KBM-7 (cell line): Measurements from ENCODE around the gene OR11A1.

ENCODE experiments used
- DNase-seq: peaks from one replicate; pipeline ENCODE4 v3.0.0-alpha.2; 2015
- in situ Hi-C: fragments of 300-500 bp; cut with MboI; formaldehyde crosslinking; loops from 2 replicates; pipeline ENCODE4 v1.14.3; 2020; ENCODE audit warnings: low sequenced_read_pairs, low pct_unique_long_range_greater_than_20kb, mixed read lengths

OR11A1 gene

DNA sequence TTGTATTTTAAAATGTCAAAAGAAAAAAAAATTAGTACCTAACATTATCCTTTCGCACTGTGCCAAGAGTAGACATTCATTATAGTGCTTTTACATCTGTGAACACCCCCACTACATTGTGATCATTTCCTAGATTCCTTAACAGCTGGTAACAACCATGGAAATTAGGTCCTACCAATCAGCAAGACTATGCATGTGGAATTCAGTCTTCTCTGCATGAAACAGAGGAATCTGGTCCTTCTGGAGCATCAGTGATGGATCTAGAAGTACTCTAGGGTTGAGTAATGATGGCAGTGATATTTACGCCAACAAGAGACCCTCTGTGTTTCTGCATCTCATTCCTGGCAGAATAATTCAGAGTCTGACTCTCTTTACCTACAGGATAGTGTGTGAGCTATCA lies 32.7 kb downstream of the OR11A1 start:
- no peak for DNase-seq
- in situ Hi-C loops: no loop called here

DNA sequence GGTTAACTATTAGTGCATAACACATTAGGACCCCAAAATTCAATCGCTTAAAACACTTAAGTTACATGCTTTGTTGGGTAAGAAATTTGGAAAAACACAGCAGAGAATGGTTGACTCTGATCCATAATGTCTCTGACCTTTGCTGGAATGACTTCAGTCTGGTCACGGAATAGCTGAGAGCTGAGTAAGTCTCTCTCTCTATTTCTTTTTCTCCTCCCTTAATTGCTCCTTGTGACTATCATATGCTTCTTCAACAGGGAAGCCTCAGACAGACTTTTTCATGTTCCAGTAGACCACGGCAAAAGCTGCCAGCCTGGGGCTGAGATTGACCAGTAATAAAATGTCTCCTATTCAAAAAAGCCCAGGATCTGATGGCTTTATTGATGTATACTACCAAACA lies 37.4 kb downstream of the OR11A1 start:
- no peak for DNase-seq
- in situ Hi-C loops: no loop called here

DNA sequence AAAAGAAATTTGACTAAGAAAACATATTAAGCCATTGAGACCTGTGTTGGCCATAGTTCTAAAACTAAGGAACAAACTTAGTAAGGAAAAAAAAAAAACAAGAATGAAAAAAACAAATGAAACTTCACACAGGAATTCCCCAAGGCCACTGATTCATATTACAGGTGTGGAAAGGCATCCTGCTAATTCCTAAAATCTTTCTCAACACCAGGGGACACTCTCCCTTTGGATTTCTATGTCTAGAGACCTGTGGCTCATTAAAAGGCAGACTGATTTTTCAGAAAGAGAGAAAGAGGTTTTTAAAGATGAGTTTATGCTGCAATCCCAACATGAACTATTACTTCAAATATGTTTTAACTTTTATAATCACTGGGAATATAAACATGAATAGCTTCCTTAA lies 42.3 kb downstream of the OR11A1 start, which contains the start of gene OR12D1:
Gene OR12D1 (plus strand): TSS at position 341 of the 400 bp plus-strand sequence.
- in situ Hi-C loops: no loop called here

DNA sequence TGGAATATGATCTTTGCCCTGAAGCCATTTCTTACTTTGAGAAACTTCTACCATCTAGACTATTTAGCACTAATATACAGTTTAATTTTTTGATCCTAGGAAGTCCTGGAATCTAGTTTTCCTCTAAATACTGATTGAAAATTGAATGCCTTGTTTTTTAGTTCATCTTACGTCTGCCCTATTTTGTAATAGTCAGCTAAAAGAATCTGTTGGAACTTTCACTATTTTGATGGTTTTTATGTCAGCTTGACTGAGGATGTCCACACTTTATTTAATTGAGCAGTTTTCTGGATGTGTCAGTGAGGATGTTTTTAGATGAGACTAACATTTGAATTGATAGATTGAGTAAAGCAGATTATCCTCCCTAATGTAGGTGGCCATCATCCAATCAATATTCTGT lies 53.1 kb downstream of the OR11A1 start:
- DNase-seq: no peak
- in situ Hi-C loops: no loop called here

More for the DNA sequence above, 42.3 kb downstream of the OR11A1 start, which contains the start of gene OR12D1:
- peak; percentile 3 for DNase-seq

DNA sequence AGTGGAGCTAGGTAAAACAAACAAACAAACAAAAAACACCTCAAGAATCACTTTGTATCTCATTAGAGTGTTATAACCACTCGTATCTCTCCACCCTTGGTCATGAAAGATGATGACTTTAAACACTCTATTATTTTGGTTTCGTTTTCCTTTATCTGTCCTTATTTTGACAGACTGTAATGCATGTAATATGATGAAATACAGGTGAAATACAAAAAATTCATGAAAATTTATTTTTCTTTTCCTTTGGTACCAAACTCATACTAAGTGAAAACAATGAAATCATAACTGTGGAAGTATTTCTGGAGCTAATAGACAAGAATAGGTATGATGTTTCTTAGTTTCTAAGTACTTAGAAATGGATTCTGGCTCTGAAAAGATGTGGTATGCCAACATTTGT lies 57.3 kb downstream of the OR11A1 start:
- no peak for DNase-seq
- in situ Hi-C loops: no loop called here

DNA sequence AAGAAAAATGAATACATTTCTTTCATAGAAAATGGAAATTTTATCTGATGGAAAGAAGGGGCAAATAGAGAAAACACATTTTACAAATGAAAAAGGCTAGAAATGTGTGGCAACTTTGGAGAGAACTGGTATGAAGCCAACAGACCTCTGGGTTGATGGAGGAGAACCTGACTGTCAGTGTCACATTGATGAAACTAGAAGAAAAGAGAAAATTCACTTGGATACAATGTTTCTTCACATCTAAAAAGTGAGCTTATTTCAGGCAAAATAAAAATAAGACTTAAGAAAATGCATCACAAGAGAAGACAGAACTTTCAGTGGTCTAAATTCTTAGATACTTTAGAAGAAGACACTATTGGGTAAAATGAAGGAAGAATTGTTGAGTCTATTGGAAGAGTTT lies 61.5 kb downstream of the OR11A1 start, which contains the start of gene OR12D2:
Gene OR12D2 (plus strand): TSS at position 301 of the 400 bp plus-strand sequence. CDS start 1,069 bp downstream, outside the sequence.
- DNase-seq: no peak
- in situ Hi-C loops: no loop called here

DNA sequence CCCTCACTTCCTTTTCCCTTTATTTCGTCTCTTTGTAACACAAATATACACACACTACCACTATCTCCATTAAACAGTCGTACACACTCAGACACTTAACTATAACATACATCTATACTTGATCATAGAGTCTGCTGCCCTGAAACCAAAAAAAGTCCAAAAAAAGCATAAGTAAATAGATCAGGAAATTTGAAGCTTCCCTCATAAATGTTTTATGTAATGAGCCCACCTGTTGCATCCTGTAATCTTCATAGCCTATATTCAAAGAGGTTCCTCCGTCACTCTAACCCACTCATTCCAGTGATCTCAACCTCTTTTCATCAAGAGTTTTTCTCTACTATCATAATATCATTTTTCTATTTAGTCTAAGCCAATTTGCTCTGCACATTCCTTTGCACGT lies 68.3 kb downstream of the OR11A1 start:
- in situ Hi-C loops: no loop called here
- DNase-seq: no peak

DNA sequence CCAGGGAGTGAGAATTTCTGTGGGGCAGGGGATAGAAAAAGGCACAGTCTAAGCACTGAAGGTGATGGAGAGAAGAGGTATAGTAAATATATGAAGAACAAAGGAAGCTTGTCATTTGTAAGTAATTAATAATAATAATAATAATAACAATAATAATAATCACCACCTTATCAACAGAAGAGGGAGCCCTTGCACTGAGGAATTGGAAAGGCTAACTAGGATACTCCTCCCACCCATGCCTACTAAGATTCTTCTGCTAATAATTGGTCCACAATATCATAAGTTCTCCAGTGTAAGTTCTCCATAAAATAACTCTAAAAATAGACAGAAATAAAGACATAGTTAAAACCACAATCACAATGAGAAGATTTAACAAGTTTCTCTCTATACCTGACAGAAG lies 80.9 kb downstream of the OR11A1 start:
- in situ Hi-C loops: no loop called here
- DNase-seq: no peak
